Stimulated activated CD8-positive, alpha-beta memory T cell treated with anti-CD3 and anti-CD28 coated beads, Interleukin-7, amount 100 ng/mL, for 48 hours (primary cell): ENCODE results near the gene FBXO38.

Experiments
- DNase-seq, 2 donors: peaks; one replicate each; pipeline ENCODE4 v3.0.0-alpha.2; 2020; ENCODE audit warnings: low read depth in 1 of 2; ENCODE audit errors: extremely low read depth in 1 of 2

FBXO38 gene

GRCh38 chr5:148383564-148384379 lies at the start of gene FBXO38:
FBXO38 (plus strand) TSS chr5:148383958; CDS start chr5:148394777, 10,819 bp downstream.
- DNase-seq = peak; percentile 89 to 96

GRCh38 chr5:148335259-148335658 lies 48.5 kb upstream of the FBXO38 start, which contains the start of gene SPINK9:
SPINK9 (plus strand) TSS chr5:148335559; CDS start chr5:148335614, 55 bp downstream.
- DNase-seq = no peak

GRCh38 chr5:148336704-148337435 lies 46.9 kb upstream of the FBXO38 start:
- no peak for DNase-seq

- DNase-seq = no peak
These were observed 41.2 kb upstream of the FBXO38 start for GRCh38 chr5:148342371-148343045.

GRCh38 chr5:148343046-148343407 lies 40.7 kb upstream of the FBXO38 start:
- no peak for DNase-seq

GRCh38 chr5:148343603-148344487 lies 39.9 kb upstream of the FBXO38 start:
- DNase-seq = no peak

- DNase-seq = no peak
These were observed 36.1 kb upstream of the FBXO38 start for GRCh38 chr5:148347706-148348105.

- no peak for DNase-seq
These were observed 31.1 kb upstream of the FBXO38 start for GRCh38 chr5:148352696-148353095.

GRCh38 chr5:148353634-148354033 lies 30.1 kb upstream of the FBXO38 start:
- no peak for DNase-seq

- no peak for DNase-seq
These were observed 19.4 kb upstream of the FBXO38 start for GRCh38 chr5:148364343-148364742.

GRCh38 chr5:148368299-148368698 lies 15.5 kb upstream of the FBXO38 start:
- DNase-seq = no peak

GRCh38 chr5:148372166-148372725 lies 11.5 kb upstream of the FBXO38 start:
- DNase-seq = no peak

GRCh38 chr5:148372893-148373292 lies 10.9 kb upstream of the FBXO38 start:
- no peak for DNase-seq

- no peak for DNase-seq
These were observed 8.9 kb upstream of the FBXO38 start for GRCh38 chr5:148374690-148375360.

GRCh38 chr5:148376198-148376597 lies 7.6 kb upstream of the FBXO38 start:
- DNase-seq = no peak

GRCh38 chr5:148378670-148379069 lies 5.1 kb upstream of the FBXO38 start:
- DNase-seq = no peak

- DNase-seq = no peak
These were observed 4.4 kb upstream of the FBXO38 start for GRCh38 chr5:148379340-148379739.

GRCh38 chr5:148381906-148382305 lies 1.9 kb upstream of the FBXO38 start:
- no peak for DNase-seq

GRCh38 chr5:148382961-148383360 lies 797 bp upstream of the FBXO38 start:
- DNase-seq = no peak

GRCh38 chr5:148384380-148384737 lies 601 bp downstream of the FBXO38 start:
- DNase-seq = no peak
